ENCODE data around the gene PLXNC1.

Gene PLXNC1

DNA sequence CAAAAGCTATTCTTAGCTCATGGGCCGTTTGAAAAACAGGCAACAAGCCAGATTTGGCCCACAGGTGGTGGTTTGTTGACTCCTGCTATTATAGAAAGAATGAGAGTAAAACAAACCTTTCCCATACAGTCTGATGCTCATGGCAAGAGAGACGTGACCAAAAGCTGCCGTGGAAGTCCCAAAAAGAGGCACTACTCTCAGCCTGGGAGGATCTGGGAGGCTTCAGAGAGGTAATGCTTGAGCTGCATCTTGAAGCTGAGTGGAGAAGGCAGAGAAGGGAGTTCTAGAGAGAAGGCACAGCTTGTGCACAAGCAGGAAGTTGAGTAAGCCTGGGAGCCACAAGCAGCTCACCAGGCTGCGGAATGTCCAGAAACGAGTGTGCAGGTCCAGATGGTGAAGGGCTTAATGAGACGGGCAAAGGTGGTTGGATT is 9.6 kb downstream of the PLXNC1 start:
- DNase-seq (ENCODE audit: low spot score) = no peak

DNA sequence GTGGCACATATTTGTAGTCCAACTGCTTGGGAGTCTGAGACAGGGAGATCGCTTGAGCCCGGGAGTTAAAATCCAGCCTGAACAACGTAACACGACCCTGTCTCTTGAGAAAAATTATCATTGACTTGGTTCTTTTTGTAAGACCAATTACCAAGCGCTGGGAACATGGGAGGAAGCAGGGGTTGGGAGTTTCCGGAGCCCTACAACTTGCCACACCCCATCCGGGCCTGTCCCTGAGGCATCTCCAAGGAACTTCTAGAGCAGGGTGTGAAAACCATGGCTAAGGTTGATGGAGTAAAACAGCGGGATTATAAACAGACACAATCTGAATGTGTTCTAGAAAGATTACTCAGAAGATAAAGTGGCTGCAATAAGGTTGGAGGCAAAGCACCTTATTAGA is 10.3 kb downstream of the PLXNC1 start:
- DNase-seq (ENCODE audit: low spot score) = no peak

DNA sequence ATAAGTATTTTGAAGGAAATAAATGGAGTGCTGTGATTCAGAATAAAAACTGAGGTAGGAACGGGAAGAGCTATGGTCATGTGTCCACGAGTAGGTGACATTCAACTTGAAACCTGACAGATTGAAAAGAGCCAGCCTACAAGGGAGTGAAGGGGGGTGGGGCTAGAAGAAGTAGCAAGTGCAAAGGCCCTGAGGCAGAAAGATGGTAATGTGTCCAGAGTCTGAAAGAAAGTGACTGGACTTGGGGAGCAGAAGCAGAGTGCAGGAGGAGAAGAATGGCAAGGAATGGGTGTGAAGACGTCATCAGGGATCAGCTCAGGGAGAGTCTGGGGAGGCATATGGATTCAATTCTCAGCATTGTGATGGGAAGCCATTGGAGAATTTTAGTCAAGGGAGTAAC is 13.7 kb downstream of the PLXNC1 start:
- no peak for DNase-seq (ENCODE audit: low spot score)

DNA sequence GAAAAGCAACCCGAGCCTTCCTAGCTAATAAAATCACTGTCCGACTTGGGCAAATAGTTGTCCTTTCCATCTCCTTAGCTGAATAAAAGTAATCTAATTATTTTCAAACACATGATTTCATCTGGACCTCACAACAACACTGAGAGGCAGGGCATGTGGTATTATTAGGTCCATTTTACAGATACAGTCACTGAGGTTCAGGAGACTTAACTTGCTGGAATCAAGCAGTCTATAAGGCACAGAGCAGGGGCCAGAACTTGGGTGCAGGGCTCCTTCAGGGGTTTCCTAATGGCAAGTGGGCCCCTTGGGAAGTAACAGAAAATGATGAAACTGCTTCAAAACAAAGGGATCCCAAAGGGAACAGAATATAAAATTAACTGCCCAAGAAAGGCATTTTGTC is 15.5 kb downstream of the PLXNC1 start:
- DNase-seq (ENCODE audit: low spot score) = no peak

DNA sequence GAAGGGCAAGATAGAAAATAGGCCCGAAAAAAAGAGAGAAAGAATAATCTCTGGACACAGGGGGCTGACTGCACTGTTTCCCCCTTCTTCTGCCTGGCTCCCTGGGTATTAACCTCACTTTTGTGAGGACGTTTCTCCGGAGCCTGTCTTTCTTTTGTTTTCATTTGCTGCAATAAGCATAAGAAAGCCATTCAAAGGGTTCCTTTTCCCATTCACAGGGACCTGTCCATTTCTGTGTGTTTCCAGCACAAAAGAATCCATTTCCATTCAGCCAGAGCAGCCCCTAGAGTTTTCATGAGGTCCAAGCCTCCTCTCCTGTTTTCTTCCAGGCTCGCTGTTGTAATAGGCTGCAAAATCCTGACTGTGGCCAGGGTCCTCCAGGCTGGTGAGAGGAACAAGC is 16.8 kb downstream of the PLXNC1 start:
- no peak for DNase-seq (ENCODE audit: low spot score)

DNA sequence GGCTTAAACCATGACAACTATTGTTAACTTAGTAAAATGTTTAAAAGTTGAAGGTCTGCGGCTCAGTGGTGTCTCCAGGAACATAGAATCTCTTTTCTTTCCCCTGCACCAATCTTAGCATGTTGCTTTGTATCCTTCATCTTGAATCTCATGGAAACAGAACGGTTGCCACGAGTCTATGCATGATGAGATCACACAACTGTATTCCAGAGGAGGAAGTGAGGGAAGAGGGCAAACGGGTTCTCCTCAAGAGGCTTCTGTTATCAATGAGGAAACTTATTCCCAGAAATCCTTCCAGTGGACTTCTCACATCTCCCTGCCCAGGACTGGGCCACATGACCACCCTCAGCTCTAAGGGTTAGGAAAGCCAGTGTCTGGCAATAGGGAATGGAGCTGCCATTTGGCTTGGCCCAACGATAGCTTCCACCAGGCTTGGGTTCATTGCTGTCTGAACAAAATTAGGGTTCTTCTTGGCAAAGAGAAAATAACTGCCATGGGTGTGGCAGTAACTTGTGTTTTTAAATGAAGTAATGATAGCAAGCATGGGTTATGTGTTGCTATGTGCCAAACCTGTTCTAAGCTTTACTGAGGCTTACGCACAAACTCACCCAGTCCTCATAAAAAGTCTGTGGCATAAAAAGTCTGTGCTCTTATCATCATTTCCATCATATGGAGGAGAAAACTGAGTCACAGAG is 17.4 kb downstream of the PLXNC1 start:
- no peak for DNase-seq (ENCODE audit: low spot score)

DNA sequence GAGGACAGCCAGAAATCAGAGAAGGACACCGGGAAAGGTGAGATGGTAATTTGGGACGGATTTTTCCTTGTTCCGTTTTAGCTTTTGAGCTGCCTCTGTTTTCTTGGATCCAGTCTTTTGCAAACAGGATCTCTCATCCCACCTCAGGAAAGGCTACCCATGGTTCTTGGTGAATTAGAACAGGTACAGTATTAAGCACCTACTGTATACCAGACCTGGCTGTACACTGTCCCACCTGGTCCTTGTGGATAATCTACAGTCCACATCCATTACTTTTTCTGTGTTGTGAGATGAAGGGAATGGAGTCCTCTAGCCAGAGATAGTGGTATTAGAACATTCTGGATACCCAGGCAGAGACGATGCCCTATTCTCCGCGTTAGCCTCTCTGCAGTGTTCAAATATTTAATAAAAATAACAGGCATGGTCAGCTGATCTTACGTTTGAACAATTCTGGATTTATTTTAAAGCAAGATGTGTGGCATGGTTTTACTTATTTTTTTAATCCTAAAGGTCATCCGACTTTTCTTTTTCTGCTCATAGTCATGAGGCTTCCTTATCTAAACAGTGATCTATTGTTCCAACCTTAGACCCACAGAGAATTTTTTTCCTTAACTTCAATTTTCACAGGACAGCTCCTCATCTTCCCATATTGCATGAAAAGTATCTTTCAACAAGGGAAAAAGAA is 18.8 kb downstream of the PLXNC1 start:
- no peak for DNase-seq (ENCODE audit: low spot score)

DNA sequence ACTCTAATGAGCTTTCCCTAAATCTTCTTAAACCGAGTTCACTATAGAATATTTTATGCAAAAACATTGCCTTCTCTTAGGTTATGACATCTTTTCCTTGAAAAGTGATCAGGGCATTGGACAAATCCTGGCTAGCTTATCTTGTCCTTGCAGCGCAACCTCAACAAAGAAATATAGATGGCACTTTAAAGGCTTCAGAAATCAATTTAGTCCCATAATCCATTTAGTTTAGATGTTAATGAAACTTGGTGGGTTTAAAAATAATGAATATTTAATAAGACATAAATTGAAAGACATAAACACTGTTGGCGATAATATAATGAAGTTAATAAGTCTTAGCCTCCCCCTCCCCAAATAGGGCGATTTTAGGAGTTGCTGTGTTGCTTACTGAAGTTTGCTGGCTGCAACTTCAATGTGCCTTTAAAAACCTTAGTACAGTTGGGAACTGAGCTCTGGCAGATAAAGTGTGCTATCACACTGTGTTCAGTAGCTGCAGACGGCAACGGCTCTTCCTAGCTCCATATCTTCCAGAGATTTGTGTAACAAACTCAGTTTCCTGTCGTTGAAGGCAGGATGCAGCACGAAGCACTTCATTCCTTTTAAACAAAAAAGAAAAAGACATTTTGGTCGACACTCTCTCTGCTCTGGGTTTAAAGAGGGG is 19.5 kb downstream of the PLXNC1 start:
- no peak for DNase-seq (ENCODE audit: low spot score)

DNA sequence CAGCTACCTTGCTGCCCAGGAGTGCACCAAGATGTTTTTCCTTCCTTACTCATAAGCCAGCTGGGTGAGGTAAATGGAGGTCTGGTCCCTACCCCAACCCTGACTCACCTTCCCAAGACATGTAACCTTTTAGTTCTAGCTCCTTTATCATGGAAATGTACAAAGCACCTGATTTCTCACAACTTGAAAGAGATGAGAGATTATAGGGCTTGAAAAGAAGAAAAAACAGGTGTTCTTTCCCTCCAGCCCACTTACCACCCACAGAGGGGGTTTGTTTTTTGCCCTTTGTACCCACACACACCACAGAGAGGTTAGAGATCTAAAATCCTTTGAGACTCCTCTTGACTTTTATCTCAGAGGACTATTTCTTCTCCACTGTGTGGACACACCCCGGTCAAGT is 21.1 kb downstream of the PLXNC1 start:
- DNase-seq (ENCODE audit: low spot score) = no peak

DNA sequence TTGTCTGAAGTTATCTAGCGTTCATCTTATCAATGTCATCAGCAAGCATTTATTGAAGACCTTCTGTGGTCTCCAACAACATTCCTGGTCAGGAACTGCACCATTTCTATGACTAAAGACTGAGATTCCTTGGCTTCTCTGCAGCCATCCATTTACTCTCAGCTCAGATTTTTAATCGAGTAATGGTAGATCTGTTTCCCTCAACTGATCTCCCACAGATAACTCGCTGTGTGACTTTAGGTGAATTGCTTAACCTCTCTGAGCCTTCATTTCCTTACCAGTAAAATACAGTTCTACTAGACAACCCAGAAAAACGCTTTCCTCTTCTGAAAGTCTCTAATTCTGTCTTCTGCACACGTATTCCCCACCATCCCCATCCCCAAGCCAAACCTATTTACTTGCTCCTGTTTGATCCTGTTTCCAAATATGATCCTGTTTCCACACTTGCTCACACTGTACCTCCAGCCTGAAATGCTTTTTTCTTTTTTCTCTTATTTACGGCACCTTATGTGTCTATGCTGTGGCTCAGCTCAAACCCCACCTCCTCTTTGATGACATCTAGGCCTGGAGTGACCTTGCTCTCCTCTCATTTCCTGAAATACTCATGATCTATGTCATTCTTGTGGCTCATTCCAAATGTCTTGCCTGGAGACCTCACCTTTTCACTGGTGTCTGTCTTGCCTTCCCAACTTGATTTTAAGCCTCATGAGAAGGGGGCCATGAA is 21.8 kb downstream of the PLXNC1 start:
- DNase-seq (ENCODE audit: low spot score) = no peak

DNA sequence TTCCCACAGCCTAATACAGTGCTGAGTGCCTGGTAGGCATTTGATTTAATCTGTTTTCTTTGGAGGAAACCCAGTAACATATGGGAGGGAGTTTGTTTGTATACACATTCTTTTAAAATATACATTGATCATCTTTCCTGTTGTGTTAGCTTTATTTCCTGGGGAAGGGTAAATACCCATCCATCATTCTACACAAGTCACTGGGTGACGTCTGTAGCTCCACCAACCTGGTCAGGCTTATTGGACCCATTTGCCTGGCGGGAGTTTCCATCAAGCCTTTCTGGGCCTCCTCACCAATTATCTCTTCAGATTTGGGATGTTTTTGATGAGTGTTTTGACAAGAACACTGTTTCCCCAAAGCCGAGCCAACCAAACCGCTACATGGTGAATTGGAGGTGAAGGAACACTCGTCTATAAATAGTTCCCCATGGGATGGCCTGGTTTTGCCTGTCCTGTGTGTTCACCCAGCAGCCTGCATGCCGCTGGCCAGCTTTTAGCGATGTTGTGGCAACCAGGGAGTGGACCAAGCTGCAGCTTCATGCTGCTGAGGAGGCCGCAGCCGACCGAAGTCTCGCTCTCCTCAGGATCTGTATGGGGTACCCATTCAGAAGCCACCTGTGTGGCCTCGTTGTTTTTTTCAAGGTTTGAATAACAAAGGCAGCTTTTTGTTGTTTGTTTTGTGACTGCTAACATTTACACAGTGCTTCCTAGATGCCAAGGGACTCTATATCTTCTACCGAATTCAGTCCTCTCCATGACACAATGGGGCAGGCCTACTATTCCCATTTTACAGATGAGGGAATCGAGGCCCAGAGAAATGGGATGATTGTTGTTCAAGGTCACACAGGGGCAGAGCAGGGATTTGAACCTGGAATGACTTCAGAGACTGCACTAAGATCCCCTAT is 22.6 kb downstream of the PLXNC1 start:
- no peak for DNase-seq (ENCODE audit: low spot score)

DNA sequence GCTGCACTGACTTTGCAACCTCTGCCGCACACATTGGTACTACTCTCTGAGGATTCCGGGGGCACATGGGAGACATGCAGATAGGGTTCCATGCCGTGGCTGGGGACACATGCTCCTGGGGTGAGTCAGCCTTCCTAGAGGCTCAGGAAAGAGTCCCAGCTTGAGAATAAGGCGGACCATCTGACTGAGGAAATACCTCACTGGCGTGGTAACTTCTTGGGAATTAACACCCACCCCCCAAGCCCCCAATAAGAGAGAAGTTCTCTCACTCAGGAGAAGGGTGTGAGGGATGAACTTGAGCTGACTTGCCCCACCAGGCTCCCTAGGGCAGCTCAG is 23.2 kb downstream of the PLXNC1 start:
- no peak for DNase-seq (ENCODE audit: low spot score)

DNA sequence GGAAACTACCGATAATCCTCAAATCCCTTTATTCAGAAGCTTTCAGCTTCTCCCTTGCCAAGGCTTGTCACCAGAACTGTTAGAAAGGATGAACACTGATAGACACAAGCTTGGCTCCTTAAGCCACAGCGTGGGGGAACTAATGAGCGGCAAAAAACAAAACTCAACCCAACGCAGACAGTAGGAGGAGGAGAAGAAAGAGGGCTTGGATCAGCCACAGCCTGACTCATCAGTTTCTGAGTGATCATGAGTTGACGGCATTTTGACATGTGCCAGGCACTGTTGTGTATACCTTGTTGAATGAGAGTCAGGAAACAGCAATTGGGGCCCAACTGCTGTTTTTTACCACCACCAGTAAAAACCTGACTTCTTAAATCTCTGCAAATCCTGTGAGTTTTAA is 23.7 kb downstream of the PLXNC1 start:
- DNase-seq (ENCODE audit: low spot score) = no peak

DNA sequence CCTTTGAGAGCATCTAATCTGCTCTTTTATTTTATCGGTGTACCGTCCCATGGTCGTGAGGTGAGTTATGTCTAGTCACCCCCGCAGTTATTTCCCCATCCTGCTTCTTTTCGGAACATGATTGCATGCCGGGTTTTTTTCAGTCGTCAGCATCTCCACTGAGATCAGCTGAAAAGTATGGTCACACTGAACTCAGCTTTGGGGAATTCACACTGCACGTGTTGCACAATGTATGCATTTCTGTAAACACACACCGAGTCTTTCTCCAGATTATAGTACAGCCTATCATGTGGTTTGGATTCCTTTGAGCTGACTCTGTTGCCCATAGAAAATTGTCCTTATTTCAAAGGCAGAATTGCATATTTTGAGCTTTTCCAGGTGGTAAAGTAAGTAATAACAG is 24.6 kb downstream of the PLXNC1 start:
- DNase-seq (ENCODE audit: low spot score) = no peak

DNA sequence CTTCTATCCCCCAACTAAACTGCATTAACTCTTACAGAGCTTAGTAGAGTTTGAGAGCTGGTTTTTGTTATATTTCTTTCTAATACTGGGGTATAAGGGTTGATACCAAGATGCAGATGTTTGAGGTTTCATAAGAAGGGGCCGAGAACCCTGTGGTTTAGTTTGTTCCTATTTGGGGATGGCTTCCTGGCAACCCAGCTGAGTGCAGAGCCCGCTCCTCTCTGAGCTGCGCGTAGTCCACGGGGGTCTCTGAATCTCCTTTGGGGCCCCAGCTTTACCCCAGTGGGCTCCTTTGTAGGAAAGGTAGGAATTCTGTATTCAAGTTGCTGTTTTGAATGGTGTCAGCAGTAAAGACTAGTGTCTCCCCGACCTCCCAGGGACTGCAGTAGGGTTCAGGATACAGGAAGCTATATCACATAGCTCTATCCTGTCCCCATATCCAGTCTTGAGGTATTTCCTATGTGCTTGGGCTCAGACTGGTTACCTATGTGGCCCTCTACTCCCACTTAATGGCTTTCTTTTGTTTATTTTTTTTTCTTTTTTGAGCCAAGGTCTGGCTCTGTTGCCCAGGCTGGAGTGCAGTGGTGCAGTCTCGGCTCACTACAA is 25.4 kb downstream of the PLXNC1 start:
- DNase-seq (ENCODE audit: low spot score) = no peak

DNA sequence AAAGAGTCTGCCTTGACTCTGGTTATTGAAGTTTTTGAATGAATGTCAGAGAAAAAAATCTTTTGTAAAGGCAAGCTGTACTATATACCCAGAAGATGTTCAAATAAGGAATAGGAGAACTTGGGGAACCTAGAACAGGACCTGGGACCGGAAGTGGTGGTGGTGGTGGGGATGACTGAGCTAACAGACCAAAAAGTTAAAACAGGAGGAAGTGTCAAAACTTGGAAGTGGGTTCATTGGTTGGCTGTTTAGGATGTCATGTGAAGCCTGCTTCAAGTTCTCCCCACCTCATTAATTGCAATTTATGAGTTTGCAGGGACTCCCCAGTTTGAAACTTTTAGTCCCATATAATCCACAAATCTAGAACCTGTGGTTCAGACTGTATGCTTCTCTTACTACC is 26.2 kb downstream of the PLXNC1 start:
- DNase-seq (ENCODE audit: low spot score) = no peak

DNA sequence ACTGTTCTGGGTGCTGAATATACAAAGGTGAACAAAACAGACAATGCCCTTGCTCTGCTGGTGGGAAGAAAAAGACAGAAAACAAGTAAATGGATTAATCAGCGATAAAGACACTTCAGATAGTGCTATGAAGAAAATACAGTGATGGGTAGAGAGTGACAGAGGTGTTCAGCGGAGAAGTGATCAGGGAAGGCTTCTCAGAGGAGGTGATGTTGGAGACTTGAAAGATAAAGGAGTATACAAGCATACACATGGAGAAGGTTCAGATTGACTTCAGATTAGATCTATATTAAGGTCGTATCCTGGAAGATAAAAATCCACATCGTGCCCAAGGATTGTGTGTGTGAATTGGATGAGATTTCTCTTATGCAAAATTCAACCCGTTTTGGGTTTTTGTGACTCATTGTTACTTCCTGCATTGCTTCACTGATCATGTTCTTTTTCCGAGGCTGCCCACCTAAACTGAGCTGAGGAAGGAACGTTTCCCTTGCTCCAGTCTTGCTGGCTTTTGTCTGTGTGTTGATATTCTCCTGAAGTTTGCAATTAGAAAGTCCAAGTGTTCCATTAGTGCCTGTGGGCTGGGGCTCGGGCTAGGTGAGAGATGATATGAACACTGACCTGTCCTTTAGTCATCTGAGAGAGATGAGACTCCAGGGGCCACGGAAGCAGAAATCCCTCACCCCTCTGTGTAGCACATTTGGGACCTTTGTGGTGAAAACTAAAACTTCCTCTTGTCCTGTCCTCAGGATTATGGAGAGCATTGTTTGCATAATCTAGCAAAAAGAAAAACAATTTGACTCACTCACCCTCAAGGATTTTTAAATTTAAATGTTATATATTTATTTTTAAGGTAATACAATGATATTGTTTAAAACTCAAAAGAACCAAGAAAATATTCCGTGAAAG is 27.6 kb downstream of the PLXNC1 start:
- DNase-seq (ENCODE audit: low spot score) = no peak

DNA sequence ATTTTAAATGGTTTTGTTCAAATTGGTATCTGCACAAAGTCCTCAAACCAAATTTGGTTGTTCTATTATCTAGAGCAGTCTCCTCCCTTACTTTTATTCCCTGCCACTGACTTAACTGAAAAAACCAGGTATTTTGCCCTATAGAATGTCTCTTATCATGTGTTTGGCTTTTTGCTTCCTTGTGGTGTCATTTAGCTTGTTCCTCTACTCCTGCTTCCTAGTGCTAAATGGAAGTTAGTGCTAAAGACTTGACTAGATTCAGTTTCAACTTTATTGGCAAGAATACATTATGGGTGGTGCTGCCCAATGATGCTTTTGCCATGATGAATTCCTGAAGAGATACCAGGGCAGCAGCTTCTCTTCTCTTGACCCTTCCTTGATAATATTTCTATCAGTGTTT is 29.7 kb downstream of the PLXNC1 start:
- no peak for DNase-seq (ENCODE audit: low spot score)

DNA sequence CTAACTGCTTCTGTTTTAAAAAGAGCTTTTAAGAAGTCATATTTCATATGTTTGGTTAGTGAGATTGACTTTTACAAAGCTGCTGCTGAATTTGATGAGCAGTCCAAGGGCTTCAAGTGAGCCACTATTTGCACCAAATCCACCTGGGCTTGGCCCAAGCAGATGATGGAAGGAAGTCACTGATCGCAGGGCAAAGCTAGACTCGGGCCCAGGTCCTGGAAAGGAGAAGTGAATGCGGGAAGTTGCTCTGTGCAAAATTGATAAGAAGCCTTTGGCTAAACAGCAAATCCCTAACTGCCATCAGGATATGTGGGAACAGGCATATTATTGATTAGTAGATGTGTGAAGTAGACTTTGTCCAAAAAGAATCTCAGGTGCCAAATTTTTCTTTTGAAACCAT is 30.5 kb downstream of the PLXNC1 start:
- no peak for DNase-seq (ENCODE audit: low spot score)

DNA sequence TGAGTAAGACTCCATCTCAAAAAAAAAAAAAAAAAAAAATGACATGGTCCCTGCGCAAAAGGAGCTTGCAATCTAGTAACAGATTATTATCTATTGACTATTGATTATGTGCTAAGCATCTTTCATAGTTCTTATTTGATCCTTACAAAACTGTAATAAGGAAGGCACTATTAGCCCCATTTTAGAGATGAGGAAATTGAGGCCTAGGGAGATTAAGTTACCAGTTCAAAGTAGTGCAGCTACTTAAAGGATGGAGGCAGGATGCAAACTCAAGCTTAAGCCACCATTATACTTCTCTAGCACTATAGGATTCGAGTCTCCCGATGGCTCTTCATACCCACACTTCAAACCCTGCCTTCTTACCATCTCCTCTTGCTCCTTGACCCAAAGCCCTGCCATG is 31.3 kb downstream of the PLXNC1 start:
- no peak for DNase-seq (ENCODE audit: low spot score)
